Caco-2 (cell line): ENCODE measurements around the gene MSMB. TPM values are rescaled to one million over a fixed set of nuclear protein-coding genes. Genes with fewer than 3 reads are reported as not detected.
A peak's percentile ranks its signal among the peaks of the same experiment; 100 is the strongest.

Experiments
- BruUV-seq: library from RNA; stranded (reverse); fragments of 400-500 nt; replicated peaks from 2 replicates; lab custom pipeline; 2021; lab: Mats Ljungman, UMichigan
- CTCF ChIA-PET: fragments of 300-600 bp; sonication (Branson Sonifier 250); formaldehyde crosslinking; loops from one replicate; lab custom pipeline; 2022; ENCODE audit warnings: antibody characterized with exemption; lab: Charles Lee
- POLR2A ChIA-PET: fragments of 300-600 bp; sonication (Branson Sonifier 250); formaldehyde crosslinking; loops from one replicate; lab custom pipeline; 2022; ENCODE audit warnings: antibody characterized with exemption; lab: Charles Lee
- DNase-seq, 2 experiments: peaks; one replicate each; pipeline versions ENCODE4 v3.0.0 to v3.0.0-alpha.2; 2020 to 2022
- H3K27me3 ChIP-seq: replicated peaks from 2 replicates; pipeline ENCODE4 v1.6.0; 2011; ENCODE audit warnings: low read length; ENCODE audit not compliant: control insufficient read depth, insufficient read depth
- H3K36me3 ChIP-seq: 2 replicates; pipeline ENCODE4 v1.5.1; 2011; ENCODE audit warnings: low read length; ENCODE audit not compliant: control insufficient read depth, insufficient read depth
- H3K4me1 ChIP-seq: fragments of 250-450 bp; sonication (Bioruptor Pico); 2 replicates; pipeline ENCODE4 v1.5.1; 2020; ENCODE audit warnings: mild to moderate bottlenecking
- H3K4me3 ChIP-seq: 2 replicates; pipeline ENCODE4 v1.5.1; 2011; ENCODE audit warnings: low read depth, mild to moderate bottlenecking, control low read depth, low read length
- H3K9me3 ChIP-seq: fragments of 250-450 bp; sonication (Bioruptor Pico); 2 replicates; pipeline ENCODE4 v1.5.1; 2020; ENCODE audit warnings: mild to moderate bottlenecking, moderate library complexity
- H3K27ac Mint-ChIP-seq: one replicate; pipeline ENCODE4 v1.8.0; 2022; ENCODE audit warnings: mixed read lengths; ENCODE audit not compliant: unreplicated experiment
- H3K27me3 Mint-ChIP-seq: one replicate; pipeline ENCODE4 v1.8.0; 2022; ENCODE audit warnings: mixed read lengths; ENCODE audit not compliant: insufficient read depth, unreplicated experiment
- H3K36me3 Mint-ChIP-seq: one replicate; pipeline ENCODE4 v1.8.0; 2022; ENCODE audit warnings: mild to moderate bottlenecking, mixed read lengths; ENCODE audit not compliant: insufficient read depth, unreplicated experiment
- H3K4me1 Mint-ChIP-seq: one replicate; pipeline ENCODE4 v1.8.0; 2022; ENCODE audit warnings: low read depth, mixed read lengths; ENCODE audit not compliant: unreplicated experiment
- H3K4me3 Mint-ChIP-seq: one replicate; pipeline ENCODE4 v1.8.0; 2022; ENCODE audit warnings: mild to moderate bottlenecking, moderate library complexity, mixed read lengths; ENCODE audit not compliant: unreplicated experiment
- H3K9me3 Mint-ChIP-seq: one replicate; pipeline ENCODE4 v1.8.0; 2022; ENCODE audit warnings: mixed read lengths; ENCODE audit not compliant: unreplicated experiment
- intact Hi-C: fragments of 100-400 bp; cut with micrococcal nuclease; formaldehyde crosslinking; loops from one replicate; pipeline ENCODE4 v1.10.0; 2022; ENCODE audit not compliant: unreplicated experiment
- total RNA-seq: library from RNA; stranded (reverse); gene quantifications from 2 replicates; pipeline ENCODE4 v1.2.3, GENCODE V29; 2022
- TF ChIP-seq, protein P1 (sequence below), 2 experiments: fragments of 200-600 bp in 1 of 2; IDR thresholded peaks; 1 replicate in 1 of 2; 2 replicates in 1 of 2; pipeline versions ENCODE4 v1.5.1 to v1.8.0; 2011 to 2022; ENCODE audit warnings: antibody characterized with exemption in 1 of 2, control low read depth in 1 of 2, inconsistent platforms in 1 of 2, low read depth in 1 of 2, low read length in 1 of 2, mild to moderate bottlenecking in 1 of 2, moderate library complexity in 1 of 2; ENCODE audit not compliant: insufficient read depth in 1 of 2, severe bottlenecking in 1 of 2, unreplicated experiment in 1 of 2

The MSMB gene
- total RNA-seq, 1 experiment from 2014 or later = 0.84 TPM

DNA sequence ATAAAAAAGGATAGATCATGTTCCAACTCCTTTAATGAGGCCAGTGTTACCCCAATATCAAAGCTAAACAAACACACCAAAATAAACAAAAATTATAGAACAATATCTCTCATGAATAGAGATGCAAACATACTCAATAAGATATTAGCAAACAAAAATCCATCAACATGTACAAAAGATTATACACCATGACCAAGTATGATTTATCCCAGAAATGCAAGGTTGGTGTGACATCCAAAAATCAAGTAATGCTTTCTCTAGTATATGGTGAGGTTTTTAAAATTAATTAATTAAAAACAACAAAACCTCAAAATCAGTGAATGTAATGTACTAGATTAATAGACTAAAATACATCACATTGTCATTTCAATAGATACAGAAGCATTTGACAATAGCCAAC, 11.0 kb upstream of the MSMB start:
- ChIA-PET CTCF (no interaction called here), POLR2A (no interaction called here)
- Histone ChIP-seq H3K36me3 (no peaks in the 10 kb centered on the region), H3K4me3 (no peak overlapping the region), H3K4me1 (peaks cover 36% of the 10 kb centered on the region), H3K27me3 (no peaks in the 10 kb centered on the region), H3K9me3 (peaks cover 11% of the 10 kb centered on the region)
- peaks cover 28% of the 10 kb centered on the region for H3K4me1 Mint-ChIP-seq
- peaks cover 10% of the 10 kb centered on the region for H3K9me3 Mint-ChIP-seq
- no peaks in the 10 kb centered on the region for H3K36me3 Mint-ChIP-seq
- intact Hi-C loops = loop anchor here (10.0 kb wide), 1 partner anchor 48 kb away; no protein-coding TSS in a partner anchor
- no TSS peak for BruUV-seq
- no peak for DNase-seq
- TF ChIP-seq, protein P1, sequence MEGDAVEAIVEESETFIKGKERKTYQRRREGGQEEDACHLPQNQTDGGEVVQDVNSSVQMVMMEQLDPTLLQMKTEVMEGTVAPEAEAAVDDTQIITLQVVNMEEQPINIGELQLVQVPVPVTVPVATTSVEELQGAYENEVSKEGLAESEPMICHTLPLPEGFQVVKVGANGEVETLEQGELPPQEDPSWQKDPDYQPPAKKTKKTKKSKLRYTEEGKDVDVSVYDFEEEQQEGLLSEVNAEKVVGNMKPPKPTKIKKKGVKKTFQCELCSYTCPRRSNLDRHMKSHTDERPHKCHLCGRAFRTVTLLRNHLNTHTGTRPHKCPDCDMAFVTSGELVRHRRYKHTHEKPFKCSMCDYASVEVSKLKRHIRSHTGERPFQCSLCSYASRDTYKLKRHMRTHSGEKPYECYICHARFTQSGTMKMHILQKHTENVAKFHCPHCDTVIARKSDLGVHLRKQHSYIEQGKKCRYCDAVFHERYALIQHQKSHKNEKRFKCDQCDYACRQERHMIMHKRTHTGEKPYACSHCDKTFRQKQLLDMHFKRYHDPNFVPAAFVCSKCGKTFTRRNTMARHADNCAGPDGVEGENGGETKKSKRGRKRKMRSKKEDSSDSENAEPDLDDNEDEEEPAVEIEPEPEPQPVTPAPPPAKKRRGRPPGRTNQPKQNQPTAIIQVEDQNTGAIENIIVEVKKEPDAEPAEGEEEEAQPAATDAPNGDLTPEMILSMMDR (IDR thresholded peaks at IDR 0.05; ENCODE audit: insufficient read depth in 1 of 2, low read depth in 1 of 2, low read length in 1 of 2, severe bottlenecking in 1 of 2, unreplicated experiment in 1 of 2) = no peak
- H3K4me3 Mint-ChIP-seq = no peak overlapping the region
- H3K27ac Mint-ChIP-seq = no peak overlapping the region
- no peaks in the 10 kb centered on the region for H3K27me3 Mint-ChIP-seq

GRCh38 chr10:46055771-46056170, 9.7 kb upstream of the MSMB start:
- POLR2A ChIA-PET = no interaction called here
- CTCF ChIA-PET = no interaction called here
- H3K9me3 Mint-ChIP-seq = peaks cover 10% of the 10 kb centered on the region
- Histone ChIP-seq H3K4me3 (no peak overlapping the region), H3K4me1 (peaks cover 49% of the 10 kb centered on the region), H3K27me3 (no peaks in the 10 kb centered on the region), H3K9me3 (peaks cover 11% of the 10 kb centered on the region), H3K36me3 (no peaks in the 10 kb centered on the region)
- TF ChIP-seq, protein P1 (IDR thresholded peaks at IDR 0.05; ENCODE audit: insufficient read depth in 1 of 2, low read depth in 1 of 2, low read length in 1 of 2, severe bottlenecking in 1 of 2, unreplicated experiment in 1 of 2) = no peak
- no peaks in the 10 kb centered on the region for H3K27me3 Mint-ChIP-seq
- H3K4me1 Mint-ChIP-seq = peaks cover 41% of the 10 kb centered on the region
- peak in 1 of 2 experiments; percentile 5 for DNase-seq
- no TSS peak for BruUV-seq
- peak overlapping the region; percentile 54 for H3K27ac Mint-ChIP-seq
- H3K36me3 Mint-ChIP-seq = no peaks in the 10 kb centered on the region
- intact Hi-C loops = loop anchor here (10.0 kb wide), 1 partner anchor 49 kb away; no protein-coding TSS in a partner anchor
- H3K4me3 Mint-ChIP-seq = no peak overlapping the region

GRCh38 chr10:46053534-46054434, 7.7 kb upstream of the MSMB start:
- no TSS peak for BruUV-seq
- Histone ChIP-seq H3K36me3 (no peaks in the 10 kb centered on the region), H3K4me3 (no peak overlapping the region), H3K4me1 (peaks cover 50% of the 10 kb centered on the region), H3K27me3 (no peaks in the 10 kb centered on the region), H3K9me3 (peaks cover 11% of the 10 kb centered on the region)
- TF ChIP-seq, protein P1 (IDR thresholded peaks at IDR 0.05; ENCODE audit: insufficient read depth in 1 of 2, low read depth in 1 of 2, low read length in 1 of 2, severe bottlenecking in 1 of 2, unreplicated experiment in 1 of 2) = no peak
- DNase-seq = no peak
- peaks cover 43% of the 10 kb centered on the region for H3K4me1 Mint-ChIP-seq
- H3K27me3 Mint-ChIP-seq = no peaks in the 10 kb centered on the region
- ChIA-PET POLR2A (interaction anchor here (0.6 kb wide), 1 partner anchor 22 kb away, joined by 3 read pairs; no protein-coding TSS in a partner anchor), CTCF (interaction anchor here (1.7 kb wide), 1 partner anchor 25 kb away, joined by 7 read pairs; no protein-coding TSS in a partner anchor)
- peak overlapping the region; percentile 29 for H3K4me3 Mint-ChIP-seq
- no peaks in the 10 kb centered on the region for H3K36me3 Mint-ChIP-seq
- H3K9me3 Mint-ChIP-seq = peaks cover 10% of the 10 kb centered on the region
- intact Hi-C loops = loop anchor here (10.0 kb wide), 1 partner anchor 51 kb away; no protein-coding TSS in a partner anchor
- H3K27ac Mint-ChIP-seq = peak overlapping the region; percentile 34
